Measurements from ENCODE around the gene HTR3B. TPM values are rescaled to one million over a fixed set of nuclear protein-coding genes. Genes with fewer than 3 reads are reported as not detected.

HTR3B gene
- polyA plus RNA-seq (2013, experiment 1 of 2), result not detected
- not detected for polyA plus RNA-seq (2013, experiment 2 of 2)

- H2BK15ac ChIP-seq (ENCODE audit: low read length), result no peak within 1 kb of the TSS
- no peak within 1 kb of the TSS for H3K4me3 ChIP-seq (ENCODE audit: low read length in 2 of 2)
- H2AFZ ChIP-seq (ENCODE audit: low read length), result no peak within 1 kb of the TSS
- no peak within 1 kb of the TSS for H3K27ac ChIP-seq (replicated peaks; ENCODE audit: low read length)
- no peaks in the 10 kb centered on the region for H3K79me1 ChIP-seq (ENCODE audit: low read depth, low read length)
- H3K27me3 ChIP-seq (ENCODE audit: control insufficient read depth in 3 of 3, insufficient read depth in 3 of 3, low read depth in 1 of 3, low read length in 3 of 3), result peaks cover 0 to 21% (median 0%) of the 10 kb centered on the region in 3 experiments
- no peak within 1 kb of the TSS for H4K91ac ChIP-seq (ENCODE audit: low read depth, low read length, poor library complexity)
- no peak within 1 kb of the TSS for H3K4ac ChIP-seq (ENCODE audit: low read length)
- H3K14ac ChIP-seq (ENCODE audit: low read length), result no peak within 1 kb of the TSS
- no peaks in the 10 kb centered on the region for H3K9me3 ChIP-seq (replicated peaks in 1 of 2; ENCODE audit: control insufficient read depth in 2 of 2, insufficient read depth in 1 of 2, low read depth in 1 of 2, low read length in 2 of 2)
- no peak within 1 kb of the TSS for H4K8ac ChIP-seq (ENCODE audit: low read depth, low read length)
- no peak for DNase-seq (ENCODE audit: low spot score)
- no peaks in the 10 kb centered on the region for H3K36me3 ChIP-seq (replicated peaks in 1 of 2; ENCODE audit: control insufficient read depth in 2 of 2, insufficient read depth in 2 of 2, low read length in 2 of 2)
- no peak within 1 kb of the TSS for H3K18ac ChIP-seq (ENCODE audit: low read length)
- H3K9ac ChIP-seq (ENCODE audit: low read depth, low read length, poor library complexity), result no peak within 1 kb of the TSS
- no peak within 1 kb of the TSS for H3K4me2 ChIP-seq (ENCODE audit: insufficient read depth, low read length, poor library complexity, severe bottlenecking)
- H2BK120ac ChIP-seq (ENCODE audit: low read depth, low read length), result no peak within 1 kb of the TSS
- H3K4me1 ChIP-seq (ENCODE audit: control insufficient read depth in 2 of 2, insufficient read depth in 1 of 2, low read depth in 1 of 2, low read length in 2 of 2), result no peaks in the 10 kb centered on the region
- no peak within 1 kb of the TSS for H2AK5ac ChIP-seq (ENCODE audit: low read depth, low read length)
- H3K23ac ChIP-seq (ENCODE audit: low read depth, low read length, poor library complexity), result no peak within 1 kb of the TSS
- H2BK12ac ChIP-seq (ENCODE audit: low read length), result no peak within 1 kb of the TSS
- no peak within 1 kb of the TSS for H2BK5ac ChIP-seq (ENCODE audit: low read length)
- no CpG with 5 or more reads among the region's 6 CpGs for WGBS, 2 donors (ENCODE audit: extremely low coverage in 2 of 2, insufficient read length in 2 of 2, insufficient replicate concordance in 1 of 2)
Observed at GRCh38 chr11:113904379-113905101, at the start of gene HTR3B. Gene HTR3B (plus strand): TSS chr11:113904796. CDS start chr11:113904934, 138 bp downstream.

GRCh38 chr11:113855803-113856202 lies 48.8 kb upstream of the HTR3B start:
- no peak overlapping the region for H2BK12ac ChIP-seq (ENCODE audit: low read length)
- no peak overlapping the region for H2AFZ ChIP-seq (ENCODE audit: low read length)
- H3K27me3 ChIP-seq (ENCODE audit: control insufficient read depth in 3 of 3, insufficient read depth in 3 of 3, low read depth in 1 of 3, low read length in 3 of 3), result no peaks in the 10 kb centered on the region
- no peaks in the 10 kb centered on the region for H3K79me1 ChIP-seq (ENCODE audit: low read depth, low read length)
- H3K4ac ChIP-seq (ENCODE audit: low read length), result no peak overlapping the region
- no peak overlapping the region for H3K23ac ChIP-seq (ENCODE audit: low read depth, low read length, poor library complexity)
- H4K91ac ChIP-seq (ENCODE audit: low read depth, low read length, poor library complexity), result no peak overlapping the region
- no peak for DNase-seq (ENCODE audit: low spot score)
- no peaks in the 10 kb centered on the region for H3K4me1 ChIP-seq (ENCODE audit: control insufficient read depth in 2 of 2, insufficient read depth in 1 of 2, low read depth in 1 of 2, low read length in 2 of 2)
- no peak overlapping the region for H2BK120ac ChIP-seq (ENCODE audit: low read depth, low read length)
- no peak overlapping the region for H2AK5ac ChIP-seq (ENCODE audit: low read depth, low read length)
- H3K36me3 ChIP-seq (replicated peaks in 1 of 2; ENCODE audit: control insufficient read depth in 2 of 2, insufficient read depth in 2 of 2, low read length in 2 of 2), result peaks cover 4 to 35% of the 10 kb centered on the region in 2 donors
- no peak overlapping the region for H3K18ac ChIP-seq (ENCODE audit: low read length)
- no peak overlapping the region for H4K8ac ChIP-seq (ENCODE audit: low read depth, low read length)
- no peak overlapping the region for H3K14ac ChIP-seq (ENCODE audit: low read length)
- no CpG with 5 or more reads among the region's 6 CpGs for WGBS, 2 donors (ENCODE audit: extremely low coverage in 2 of 2, insufficient read length in 2 of 2, insufficient replicate concordance in 1 of 2)
- no peak overlapping the region for H2BK15ac ChIP-seq (ENCODE audit: low read length)
- H3K9ac ChIP-seq (ENCODE audit: low read depth, low read length, poor library complexity), result no peak overlapping the region
- H3K4me3 ChIP-seq (ENCODE audit: low read length in 2 of 2), result no peak overlapping the region
- H2BK5ac ChIP-seq (ENCODE audit: low read length), result no peak overlapping the region
- H3K9me3 ChIP-seq (replicated peaks in 1 of 2; ENCODE audit: control insufficient read depth in 2 of 2, insufficient read depth in 1 of 2, low read depth in 1 of 2, low read length in 2 of 2), result peaks cover 0 to 5% of the 10 kb centered on the region in 2 donors
- no peak overlapping the region for H3K27ac ChIP-seq (replicated peaks; ENCODE audit: low read length)
- H3K4me2 ChIP-seq (ENCODE audit: insufficient read depth, low read length, poor library complexity, severe bottlenecking), result no peak overlapping the region

- H2BK15ac ChIP-seq (ENCODE audit: low read length), result no peak overlapping the region
- no peak overlapping the region for H2BK12ac ChIP-seq (ENCODE audit: low read length)
- H2BK120ac ChIP-seq (ENCODE audit: low read depth, low read length), result no peak overlapping the region
- H3K9ac ChIP-seq (ENCODE audit: low read depth, low read length, poor library complexity), result no peak overlapping the region
- H3K79me1 ChIP-seq (ENCODE audit: low read depth, low read length), result no peaks in the 10 kb centered on the region
- peaks cover 0 to 23% of the 10 kb centered on the region in 2 donors for H3K36me3 ChIP-seq (replicated peaks in 1 of 2; ENCODE audit: control insufficient read depth in 2 of 2, insufficient read depth in 2 of 2, low read length in 2 of 2)
- H2AFZ ChIP-seq (ENCODE audit: low read length), result no peak overlapping the region
- H3K4me3 ChIP-seq (ENCODE audit: low read length in 2 of 2), result no peak overlapping the region
- no peak overlapping the region for H4K91ac ChIP-seq (ENCODE audit: low read depth, low read length, poor library complexity)
- H3K27ac ChIP-seq (replicated peaks; ENCODE audit: low read length), result no peak overlapping the region
- no peak overlapping the region for H2AK5ac ChIP-seq (ENCODE audit: low read depth, low read length)
- H3K4me1 ChIP-seq (ENCODE audit: control insufficient read depth in 2 of 2, insufficient read depth in 1 of 2, low read depth in 1 of 2, low read length in 2 of 2), result no peaks in the 10 kb centered on the region
- no peak overlapping the region for H4K8ac ChIP-seq (ENCODE audit: low read depth, low read length)
- no peaks in the 10 kb centered on the region for H3K27me3 ChIP-seq (ENCODE audit: control insufficient read depth in 3 of 3, insufficient read depth in 3 of 3, low read depth in 1 of 3, low read length in 3 of 3)
- H3K4ac ChIP-seq (ENCODE audit: low read length), result no peak overlapping the region
- no peak overlapping the region for H3K14ac ChIP-seq (ENCODE audit: low read length)
- H3K23ac ChIP-seq (ENCODE audit: low read depth, low read length, poor library complexity), result no peak overlapping the region
- DNase-seq (ENCODE audit: low spot score), result no peak
- H3K9me3 ChIP-seq (replicated peaks in 1 of 2; ENCODE audit: control insufficient read depth in 2 of 2, insufficient read depth in 1 of 2, low read depth in 1 of 2, low read length in 2 of 2), result peaks cover 0 to 5% of the 10 kb centered on the region in 2 donors
- H3K4me2 ChIP-seq (ENCODE audit: insufficient read depth, low read length, poor library complexity, severe bottlenecking), result no peak overlapping the region
- H2BK5ac ChIP-seq (ENCODE audit: low read length), result no peak overlapping the region
- H3K18ac ChIP-seq (ENCODE audit: low read length), result no peak overlapping the region
- no CpG with 5 or more reads among the region's 5 CpGs for WGBS, 2 donors (ENCODE audit: extremely low coverage in 2 of 2, insufficient read length in 2 of 2, insufficient replicate concordance in 1 of 2)
Observed at GRCh38 chr11:113856966-113857759, 47.4 kb upstream of the HTR3B start.

- Histone ChIP-seq H3K9ac (ENCODE audit: low read depth, low read length, poor library complexity) (no peak overlapping the region), H2BK120ac (ENCODE audit: low read depth, low read length) (no peak overlapping the region), H3K18ac (ENCODE audit: low read length) (no peak overlapping the region), H3K79me1 (ENCODE audit: low read depth, low read length) (no peaks in the 10 kb centered on the region), H3K27me3 (ENCODE audit: control insufficient read depth in 3 of 3, insufficient read depth in 3 of 3, low read depth in 1 of 3, low read length in 3 of 3) (no peaks in the 10 kb centered on the region), H2BK5ac (ENCODE audit: low read length) (no peak overlapping the region), H3K9me3 (replicated peaks in 1 of 2; ENCODE audit: control insufficient read depth in 2 of 2, insufficient read depth in 1 of 2, low read depth in 1 of 2, low read length in 2 of 2) (peaks cover 0 to 2% of the 10 kb centered on the region in 2 donors), H3K27ac (replicated peaks; ENCODE audit: low read length) (no peak overlapping the region), H4K91ac (ENCODE audit: low read depth, low read length, poor library complexity) (no peak overlapping the region), H3K4me1 (ENCODE audit: control insufficient read depth in 2 of 2, insufficient read depth in 1 of 2, low read depth in 1 of 2, low read length in 2 of 2) (no peaks in the 10 kb centered on the region), H3K4me3 (ENCODE audit: low read length in 2 of 2) (no peak overlapping the region), H3K23ac (ENCODE audit: low read depth, low read length, poor library complexity) (no peak overlapping the region), H3K4me2 (ENCODE audit: insufficient read depth, low read length, poor library complexity, severe bottlenecking) (no peak overlapping the region), H3K4ac (ENCODE audit: low read length) (no peak overlapping the region), H3K14ac (ENCODE audit: low read length) (no peak overlapping the region), H4K8ac (ENCODE audit: low read depth, low read length) (no peak overlapping the region), H2BK15ac (ENCODE audit: low read length) (no peak overlapping the region), H2BK12ac (ENCODE audit: low read length) (no peak overlapping the region), H2AK5ac (ENCODE audit: low read depth, low read length) (no peak overlapping the region), H2AFZ (ENCODE audit: low read length) (no peak overlapping the region), H3K36me3 (replicated peaks in 1 of 2; ENCODE audit: control insufficient read depth in 2 of 2, insufficient read depth in 2 of 2, low read length in 2 of 2) (peaks cover 0 to 6% of the 10 kb centered on the region in 2 donors)
- no peak for DNase-seq (ENCODE audit: low spot score)
Observed at GRCh38 chr11:113859665-113860064, 44.9 kb upstream of the HTR3B start.
